Ovary (tissue), 3 donors: ENCODE data around the gene AKAP14.

Experiments
- EP300 ChIP-seq: sonication (generic); formaldehyde crosslinking; IDR thresholded peaks from one replicate; pipeline ENCODE4 v1.6.1; 2017; ENCODE audit warnings: antibody characterized with exemption
- POLR2A ChIP-seq: fragments of 450-650 bp; IDR thresholded peaks from one replicate; pipeline ENCODE4 v1.6.1; 2017; ENCODE audit warnings: antibody characterized with exemption, mild to moderate bottlenecking, moderate library complexity
- TF ChIP-seq, protein P1 (sequence below), 3 donors: fragments of 450-650 bp in 2 of 3; fragments of 200-600 bp in 1 of 3; IDR thresholded peaks; one replicate each; pipeline versions ENCODE4 v1.5.1 to v1.8.0; 2016 to 2022; ENCODE audit warnings: antibody characterized with exemption in 3 of 3, mild to moderate bottlenecking in 1 of 3
- donor health status: DM: no; HTN: no; CAD: no.

DNA sequence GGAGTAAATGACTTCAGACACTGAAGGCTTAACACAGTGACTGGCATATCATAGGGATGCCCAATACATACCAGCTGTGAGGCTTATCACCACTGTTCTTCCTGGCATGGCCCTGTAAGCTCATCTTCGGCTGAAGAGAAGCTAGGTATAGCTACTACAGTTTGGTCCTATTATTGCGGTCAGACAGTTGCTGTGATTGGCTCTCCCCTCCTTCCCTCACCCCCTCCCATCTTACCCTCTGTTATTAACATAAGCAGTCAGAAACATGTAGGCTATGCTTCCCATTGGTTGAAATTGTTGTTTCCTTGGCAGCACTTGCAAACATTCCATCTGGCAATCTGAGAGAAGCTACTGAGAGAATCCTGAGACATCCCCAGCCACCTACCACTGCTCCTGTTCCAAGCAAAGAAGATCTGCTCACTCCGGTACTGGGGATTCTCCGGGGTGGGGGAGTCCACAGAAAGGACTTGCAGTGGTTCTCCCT, at the start of gene AKAP14:
- TF ChIP-seq EP300 (no peak), POLR2A (no peak)
- TF ChIP-seq, protein P1, sequence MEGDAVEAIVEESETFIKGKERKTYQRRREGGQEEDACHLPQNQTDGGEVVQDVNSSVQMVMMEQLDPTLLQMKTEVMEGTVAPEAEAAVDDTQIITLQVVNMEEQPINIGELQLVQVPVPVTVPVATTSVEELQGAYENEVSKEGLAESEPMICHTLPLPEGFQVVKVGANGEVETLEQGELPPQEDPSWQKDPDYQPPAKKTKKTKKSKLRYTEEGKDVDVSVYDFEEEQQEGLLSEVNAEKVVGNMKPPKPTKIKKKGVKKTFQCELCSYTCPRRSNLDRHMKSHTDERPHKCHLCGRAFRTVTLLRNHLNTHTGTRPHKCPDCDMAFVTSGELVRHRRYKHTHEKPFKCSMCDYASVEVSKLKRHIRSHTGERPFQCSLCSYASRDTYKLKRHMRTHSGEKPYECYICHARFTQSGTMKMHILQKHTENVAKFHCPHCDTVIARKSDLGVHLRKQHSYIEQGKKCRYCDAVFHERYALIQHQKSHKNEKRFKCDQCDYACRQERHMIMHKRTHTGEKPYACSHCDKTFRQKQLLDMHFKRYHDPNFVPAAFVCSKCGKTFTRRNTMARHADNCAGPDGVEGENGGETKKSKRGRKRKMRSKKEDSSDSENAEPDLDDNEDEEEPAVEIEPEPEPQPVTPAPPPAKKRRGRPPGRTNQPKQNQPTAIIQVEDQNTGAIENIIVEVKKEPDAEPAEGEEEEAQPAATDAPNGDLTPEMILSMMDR (IDR thresholded peaks at IDR 0.05) = no peak
